ENCODE data around the gene FBXW5. TPM values are rescaled to one million over a fixed set of nuclear protein-coding genes. Genes with fewer than 3 reads are reported as not detected.

Gene FBXW5
- total and polyA plus RNA-seq, 2 experiments from 2014 or later, result 110 to 234 TPM

GRCh38 chr9:136990242-136990911 is 45.8 kb upstream of the FBXW5 start:
- in situ Hi-C loops (cut with MboI), result no loop called here
- peaks cover 4% of the 10 kb centered on the region; the same call in 1 of the 2 replicates for H3K4me1 ChIP-seq (ENCODE audit: insufficient read depth)
- H3K9ac ChIP-seq, result no peak overlapping the region
- H3K4me2 ChIP-seq (ENCODE audit: unreplicated experiment), result no peak overlapping the region
- H3K79me2 ChIP-seq (ENCODE audit: insufficient read depth), result 0 out of 2 replicates have a peak, but pooled peaks cover 4% of the 10 kb centered on the region
- no peaks in the 10 kb centered on the region for H3K9me2 ChIP-seq (ENCODE audit: insufficient read depth)
- H4K20me1 ChIP-seq (ENCODE audit: insufficient read depth), result no peaks in the 10 kb centered on the region
- H3K4me3 ChIP-seq, result no peak overlapping the region
- peaks cover 7% of the 10 kb centered on the region; the same call in 1 of the 2 replicates for H3F3A ChIP-seq (ENCODE audit: insufficient read depth)
- H3K9me3 ChIP-seq (ENCODE audit: low read depth), result no peaks in the 10 kb centered on the region
- DNase-seq, result no peak
- peaks cover 11% of the 10 kb centered on the region; the same call in 1 of the 2 replicates for H3K27me3 ChIP-seq (replicated peaks; ENCODE audit: insufficient read depth)
- no peak for TF ChIP-seq EZH2 (IDR thresholded peaks at IDR 0.05; ENCODE audit: insufficient read depth, poor library complexity, severe bottlenecking)
- TF ChIP-seq EZH2phosphoT487 (IDR thresholded peaks at IDR 0.05; ENCODE audit: insufficient read depth, low read depth), result no peak
- H2AFZ ChIP-seq, result no peak overlapping the region
- no peak overlapping the region for H3K27ac ChIP-seq
- 88 to 90% methylated on average over 10 of the region's 10 CpGs for WGBS, 2 experiments (ENCODE audit: low coverage in 1 of 2, low lambda C conversion rate in 2 of 2, missing lambda C conversion rate in 2 of 2)
- no peaks in the 10 kb centered on the region for H3K36me3 ChIP-seq (ENCODE audit: low read depth)

GRCh38 chr9:136988872-136989271 is 44.3 kb upstream of the FBXW5 start:
- Histone ChIP-seq H3K4me2 (ENCODE audit: unreplicated experiment) (no peak overlapping the region), H3K4me1 (ENCODE audit: insufficient read depth) (peaks cover 4% of the 10 kb centered on the region; the same call in 1 of the 2 replicates), H3K27ac (no peak overlapping the region), H3K79me2 (ENCODE audit: insufficient read depth) (0 out of 2 replicates have a peak, but pooled peaks cover 4% of the 10 kb centered on the region), H3K9me2 (ENCODE audit: insufficient read depth) (no peaks in the 10 kb centered on the region), H3K36me3 (ENCODE audit: low read depth) (no peaks in the 10 kb centered on the region), H3K4me3 (no peak overlapping the region), H3K9me3 (ENCODE audit: low read depth) (no peaks in the 10 kb centered on the region), H3K9ac (no peak overlapping the region), H3F3A (ENCODE audit: insufficient read depth) (peaks cover 7% of the 10 kb centered on the region; the same call in 1 of the 2 replicates), H4K20me1 (ENCODE audit: insufficient read depth) (no peaks in the 10 kb centered on the region), H2AFZ (no peak overlapping the region), H3K27me3 (replicated peaks; ENCODE audit: insufficient read depth) (peaks cover 19% of the 10 kb centered on the region; the same call in 1 of the 2 replicates)
- DNase-seq, result no peak
- 96% methylated on average over 4 of the region's 4 CpGs for WGBS, 2 experiments (ENCODE audit: low coverage in 1 of 2, low lambda C conversion rate in 2 of 2, missing lambda C conversion rate in 2 of 2)
- TF ChIP-seq EZH2phosphoT487 (IDR thresholded peaks at IDR 0.05; ENCODE audit: insufficient read depth, low read depth), result no peak
- no peak for TF ChIP-seq EZH2 (IDR thresholded peaks at IDR 0.05; ENCODE audit: insufficient read depth, poor library complexity, severe bottlenecking)
- in situ Hi-C loops (cut with MboI), result no loop called here

GRCh38 chr9:136985853-136986252 is 41.3 kb upstream of the FBXW5 start:
- TF ChIP-seq EZH2phosphoT487 (IDR thresholded peaks at IDR 0.05; ENCODE audit: insufficient read depth, low read depth) (no peak), EZH2 (IDR thresholded peaks at IDR 0.05; ENCODE audit: insufficient read depth, poor library complexity, severe bottlenecking) (no peak)
- no peak overlapping the region for H3K9ac ChIP-seq
- no peaks in the 10 kb centered on the region for H3K9me3 ChIP-seq (ENCODE audit: low read depth)
- H3K4me3 ChIP-seq, result no peak overlapping the region
- no peaks in the 10 kb centered on the region for H3K4me1 ChIP-seq (ENCODE audit: insufficient read depth)
- H3K27ac ChIP-seq, result no peak overlapping the region
- in situ Hi-C loops (cut with MboI), result no loop called here
- H3K4me2 ChIP-seq (ENCODE audit: unreplicated experiment), result no peak overlapping the region
- H4K20me1 ChIP-seq (ENCODE audit: insufficient read depth), result no peaks in the 10 kb centered on the region
- WGBS, 2 experiments (ENCODE audit: low coverage in 1 of 2, low lambda C conversion rate in 2 of 2, missing lambda C conversion rate in 2 of 2), result 39 to 85% methylated on average over 5 to 31 of the region's 33 CpGs
- no peak for DNase-seq
- peaks cover under 1% of the 10 kb centered on the region; the same call in 1 of the 2 replicates for H3F3A ChIP-seq (ENCODE audit: insufficient read depth)
- H3K27me3 ChIP-seq (replicated peaks; ENCODE audit: insufficient read depth), result peaks cover 19% of the 10 kb centered on the region; the same call in 1 of the 2 replicates
- H3K9me2 ChIP-seq (ENCODE audit: insufficient read depth), result no peaks in the 10 kb centered on the region
- H3K79me2 ChIP-seq (ENCODE audit: insufficient read depth), result no peaks in the 10 kb centered on the region
- no peaks in the 10 kb centered on the region for H3K36me3 ChIP-seq (ENCODE audit: low read depth)
- H2AFZ ChIP-seq, result no peak overlapping the region

- Histone ChIP-seq H3K9me3 (ENCODE audit: low read depth) (no peaks in the 10 kb centered on the region), H3K4me2 (ENCODE audit: unreplicated experiment) (no peak overlapping the region), H3K4me3 (no peak overlapping the region), H3K27ac (no peak overlapping the region), H4K20me1 (ENCODE audit: insufficient read depth) (no peaks in the 10 kb centered on the region), H3K4me1 (ENCODE audit: insufficient read depth) (no peaks in the 10 kb centered on the region), H3K36me3 (ENCODE audit: low read depth) (no peaks in the 10 kb centered on the region), H3K79me2 (ENCODE audit: insufficient read depth) (no peaks in the 10 kb centered on the region), H2AFZ (no peak overlapping the region), H3F3A (ENCODE audit: insufficient read depth) (no peaks in the 10 kb centered on the region), H3K9me2 (ENCODE audit: insufficient read depth) (no peaks in the 10 kb centered on the region), H3K27me3 (replicated peaks; ENCODE audit: insufficient read depth) (peaks cover 19% of the 10 kb centered on the region; the same call in 1 of the 2 replicates), H3K9ac (no peak overlapping the region)
- WGBS, 2 experiments (ENCODE audit: low coverage in 1 of 2, low lambda C conversion rate in 2 of 2, missing lambda C conversion rate in 2 of 2), result 4% methylated on average over 21 to 31 of the region's 48 CpGs
- in situ Hi-C loops (cut with MboI), result no loop called here
- peak; percentile 44 for TF ChIP-seq EZH2 (IDR thresholded peaks at IDR 0.05; ENCODE audit: insufficient read depth, poor library complexity, severe bottlenecking)
- TF ChIP-seq EZH2phosphoT487 (IDR thresholded peaks at IDR 0.05; ENCODE audit: insufficient read depth, low read depth), result no peak
- no peak for DNase-seq
Observed at GRCh38 chr9:136985027-136985602, 40.6 kb upstream of the FBXW5 start.

Measured in GM23248 (cell line).